GM04504 (cell line): Measurements from ENCODE around the gene EEF2.
"Not testable (repeated sequence)": the region's sequence is repeated elsewhere in the genome, so short reads cannot be mapped to it uniquely, and the experiment has no call there.

ENCODE experiments used
- DNase-seq: peaks from one replicate; pipeline ENCODE4 v3.0.0-alpha.2; 2012; ENCODE audit warnings: low read depth

EEF2 gene

GRCh38 chr19:4014541-4015491 is 29.6 kb upstream of the EEF2 start:
- DNase-seq = no peak

GRCh38 chr19:4013886-4014540 is 28.8 kb upstream of the EEF2 start:
- DNase-seq = no peak

GRCh38 chr19:4012975-4013634 is 27.8 kb upstream of the EEF2 start:
- DNase-seq = no peak

- no peak for DNase-seq
These were observed 27.1 kb upstream of the EEF2 start for GRCh38 chr19:4012092-4012974.

GRCh38 chr19:4011430-4011829 is 26.2 kb upstream of the EEF2 start:
- not testable (repeated sequence) for DNase-seq

GRCh38 chr19:4010808-4011110 is 25.5 kb upstream of the EEF2 start:
- no peak for DNase-seq

GRCh38 chr19:4009990-4010807 is 24.9 kb upstream of the EEF2 start:
- no peak for DNase-seq

- no peak for DNase-seq
These were observed 22.7 kb upstream of the EEF2 start for GRCh38 chr19:4007836-4008539.

- DNase-seq = peak; percentile 87
These were observed 22.0 kb upstream of the EEF2 start, which contains the start of gene PIAS4 for GRCh38 chr19:4007021-4007835. Gene PIAS4, plus strand, starts transcription at chr19:4007736. Its CDS starts 25 bp downstream, at chr19:4007761.

- not testable (repeated sequence) for DNase-seq
These were observed 20.2 kb upstream of the EEF2 start for GRCh38 chr19:4005436-4005835.

GRCh38 chr19:4000798-4001197 is 15.5 kb upstream of the EEF2 start:
- not testable (repeated sequence) for DNase-seq

- DNase-seq = not testable (repeated sequence)
These were observed 13.6 kb upstream of the EEF2 start for GRCh38 chr19:3998667-3999412.

GRCh38 chr19:3995607-3996006 is 10.3 kb upstream of the EEF2 start:
- no peak for DNase-seq

- DNase-seq = no peak
These were observed 5.5 kb upstream of the EEF2 start for GRCh38 chr19:3990815-3991117.

- DNase-seq = no peak
These were observed 2.5 kb upstream of the EEF2 start for GRCh38 chr19:3987619-3988371.

- no peak for DNase-seq
These were observed 1.2 kb upstream of the EEF2 start for GRCh38 chr19:3986260-3987041.

- no peak for DNase-seq
These were observed 488 bp upstream of the EEF2 start for GRCh38 chr19:3985643-3986259.
